ENCODE data around the gene SLC22A7. TPM values are rescaled to one million over a fixed set of nuclear protein-coding genes. Genes with fewer than 3 reads are reported as not detected.
A peak's percentile ranks its signal among the peaks of the same experiment; 100 is the strongest.

Gene SLC22A7
- total and polyA plus RNA-seq, 3 donors from 2014 or later: not detected

DNA sequence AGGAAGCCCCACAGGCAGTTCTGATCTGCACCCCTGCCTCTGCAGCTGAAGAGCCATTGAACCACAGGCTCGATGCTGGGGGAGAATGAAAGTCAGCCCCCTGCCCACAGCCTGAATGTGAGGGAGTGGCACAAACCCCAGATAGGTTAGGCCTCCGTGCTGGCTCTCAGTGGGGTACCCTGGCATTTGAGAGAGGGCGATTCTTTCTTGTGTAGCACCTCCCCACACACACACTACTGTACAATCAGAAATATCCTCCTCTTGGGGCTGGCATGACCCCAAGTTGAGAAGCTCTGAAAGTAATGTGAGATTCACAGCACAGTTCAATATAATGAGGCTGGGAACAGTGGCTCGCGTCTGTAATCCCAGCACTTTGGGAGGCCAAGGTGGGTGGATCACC lies 36.9 kb upstream of the SLC22A7 start:
- no peaks in the 10 kb centered on the region for H3K4me1 ChIP-seq
- no peak for DNase-seq
- no peak overlapping the region for H3K4me3 ChIP-seq
- intact Hi-C loops (cut with DNase I; ENCODE audit: low total_unique reads): no loop called here
- 85 to 89% methylated on average over 5 of the region's 5 CpGs for WGBS, 2 donors
- no peaks in the 10 kb centered on the region for H3K36me3 ChIP-seq (ENCODE audit: low read depth, missing control alignments)
- H3K27ac ChIP-seq: no peak overlapping the region
- no peak for TF ChIP-seq POLR2A (IDR thresholded peaks at IDR 0.05)
- no peak for TF ChIP-seq CTCF (IDR thresholded peaks at IDR 0.05)
- H3K27me3 ChIP-seq: no peaks in the 10 kb centered on the region
- H3K9me3 ChIP-seq: no peaks in the 10 kb centered on the region

DNA sequence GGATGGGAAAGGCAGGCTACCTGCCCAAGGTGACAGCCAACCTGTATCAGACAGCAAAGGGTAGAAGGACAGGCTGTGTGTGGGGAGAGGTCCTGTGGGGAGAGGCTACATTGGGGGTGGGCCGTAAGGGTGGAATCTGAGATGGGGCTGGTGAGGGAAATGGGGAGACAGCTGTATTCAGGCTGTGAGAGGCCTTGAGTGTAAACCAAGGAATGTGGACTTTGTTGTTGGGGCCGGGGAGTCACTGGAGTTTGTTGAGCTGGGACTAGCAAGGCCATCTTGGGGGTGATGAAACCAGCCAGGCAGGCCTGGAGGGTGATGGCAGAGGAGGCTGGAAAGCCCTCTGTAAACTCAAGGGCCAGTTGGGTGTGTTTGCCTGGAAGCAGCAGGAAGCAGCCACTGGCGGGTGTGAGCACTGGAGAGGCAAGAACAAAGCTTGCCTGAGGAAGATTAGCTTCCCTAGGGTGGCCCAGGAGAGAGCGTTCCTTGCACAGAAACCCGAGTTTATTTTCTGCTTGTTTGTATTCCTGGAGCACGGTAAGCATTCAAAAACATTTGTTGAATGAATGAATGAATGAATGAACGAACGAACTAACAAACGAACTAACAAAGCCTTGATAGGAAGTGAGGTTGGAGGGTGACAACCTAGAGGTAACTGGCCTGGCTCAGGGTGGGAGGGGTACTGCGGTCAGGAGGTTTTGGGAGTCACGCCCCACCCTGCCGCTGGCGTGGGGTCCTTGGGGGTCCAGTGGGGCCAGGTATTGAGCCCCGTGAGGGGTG lies 35.9 kb upstream of the SLC22A7 start:
- H3K9me3 ChIP-seq: no peaks in the 10 kb centered on the region
- WGBS, 2 donors: 81 to 87% methylated on average over 14 of the region's 14 CpGs
- intact Hi-C loops (cut with DNase I; ENCODE audit: low total_unique reads): no loop called here
- no peak for DNase-seq
- H3K4me1 ChIP-seq: peaks cover 3% of the 10 kb centered on the region
- H3K27ac ChIP-seq: no peak overlapping the region
- H3K4me3 ChIP-seq: no peak overlapping the region
- no peak for TF ChIP-seq POLR2A (IDR thresholded peaks at IDR 0.05)
- TF ChIP-seq CTCF (IDR thresholded peaks at IDR 0.05): no peak
- no peaks in the 10 kb centered on the region for H3K27me3 ChIP-seq
- no peaks in the 10 kb centered on the region for H3K36me3 ChIP-seq (ENCODE audit: low read depth, missing control alignments)

- DNase-seq: no peak
- peaks cover 9% of the 10 kb centered on the region for H3K4me1 ChIP-seq
- H3K36me3 ChIP-seq (ENCODE audit: low read depth, missing control alignments): no peaks in the 10 kb centered on the region
- 90 to 97% methylated on average over 7 to 38 of the region's 39 CpGs for WGBS, 2 donors
- H3K27ac ChIP-seq: no peak overlapping the region
- no peaks in the 10 kb centered on the region for H3K9me3 ChIP-seq
- TF ChIP-seq POLR2A (IDR thresholded peaks at IDR 0.05) (no peak), CTCF (IDR thresholded peaks at IDR 0.05) (no peak)
- no peak overlapping the region for H3K4me3 ChIP-seq
- no peaks in the 10 kb centered on the region for H3K27me3 ChIP-seq
- intact Hi-C loops (cut with DNase I; ENCODE audit: low total_unique reads): no loop called here
Measured at GRCh38 chr6:43262780-43263313, 35.2 kb upstream of the SLC22A7 start.

DNA sequence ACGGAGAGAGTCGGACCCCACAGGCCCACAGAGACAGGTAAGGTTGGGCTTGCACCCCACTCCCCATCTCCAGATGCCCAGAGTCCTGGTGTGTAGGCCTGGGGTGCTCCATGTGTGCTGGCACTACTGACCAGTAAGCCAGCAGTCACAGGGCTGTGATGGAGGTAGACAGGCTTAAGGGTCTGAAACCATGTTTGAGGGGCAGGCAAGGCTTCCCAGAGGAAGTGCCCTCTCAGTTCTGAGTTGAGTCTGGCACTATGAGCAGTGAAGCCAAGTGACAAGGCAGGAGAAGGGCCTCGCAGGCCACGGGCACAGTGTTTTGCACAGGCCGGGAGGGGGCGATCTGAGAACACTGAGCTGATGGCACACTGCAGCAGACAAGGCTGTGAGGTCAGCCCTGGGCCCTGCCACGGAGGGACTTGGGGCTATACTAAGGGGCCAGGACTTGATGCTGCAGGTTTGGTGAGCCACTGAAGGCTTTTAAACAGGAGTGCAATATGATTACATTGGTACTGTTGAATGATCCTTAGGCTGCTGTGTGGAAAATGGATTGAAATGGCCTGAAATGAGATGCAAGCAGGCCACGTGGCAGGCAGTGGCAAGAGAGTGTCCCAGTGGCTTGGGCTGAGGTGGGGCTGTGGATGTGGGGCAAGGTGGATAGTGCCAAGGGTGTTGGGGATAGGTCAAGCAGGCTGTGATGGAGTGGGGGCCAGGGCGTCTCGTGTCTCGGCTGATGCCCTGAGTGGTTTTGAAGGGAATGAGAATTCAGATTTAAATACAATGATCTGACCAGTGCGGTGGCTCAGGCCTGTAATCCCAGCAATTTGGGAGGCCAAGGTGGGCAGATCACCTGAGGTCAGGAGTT lies 34.5 kb upstream of the SLC22A7 start:
- Histone ChIP-seq H3K27me3 (no peaks in the 10 kb centered on the region), H3K9me3 (no peaks in the 10 kb centered on the region), H3K36me3 (ENCODE audit: low read depth, missing control alignments) (no peaks in the 10 kb centered on the region), H3K4me3 (no peak overlapping the region), H3K4me1 (peaks cover 16% of the 10 kb centered on the region), H3K27ac (no peak overlapping the region)
- WGBS, 2 donors: 74 to 80% methylated on average over 10 to 12 of the region's 12 CpGs
- intact Hi-C loops (cut with DNase I; ENCODE audit: low total_unique reads): no loop called here
- peak; percentile 85 for DNase-seq
- peak; percentile 45 to 65 (median 64) for TF ChIP-seq CTCF (IDR thresholded peaks at IDR 0.05)
- no peak for TF ChIP-seq POLR2A (IDR thresholded peaks at IDR 0.05)

Measured in testis (tissue), 3 donors.